Glomerular visceral epithelial cell (primary cell): ENCODE results near the gene LRRC8C.
"Not testable (repeated sequence)": the region's sequence is repeated elsewhere in the genome, so short reads cannot be mapped to it uniquely, and the experiment has no call there.

ENCODE experiments used
- DNase-seq: peaks from one replicate; pipeline ENCODE4 v3.0.0-alpha.2; 2016; ENCODE audit errors: extremely low spot score

The LRRC8C gene

DNA sequence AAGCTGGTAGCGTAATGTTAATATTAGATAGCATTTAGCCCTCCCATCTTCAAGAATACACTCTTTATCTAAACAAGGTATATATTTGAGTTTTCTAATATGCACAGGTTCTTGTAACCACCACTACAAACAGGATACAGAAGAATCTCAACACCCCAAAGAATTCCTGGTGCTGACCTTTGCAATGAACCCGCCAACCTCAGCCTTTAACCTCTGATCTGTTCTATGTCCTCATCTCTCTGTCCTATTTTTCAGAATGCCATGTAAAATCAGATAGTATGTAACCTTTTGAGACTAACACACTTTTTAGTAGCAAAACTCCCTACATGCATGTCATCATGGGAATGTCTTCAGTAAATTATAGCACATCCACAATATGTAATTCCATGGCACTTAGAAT, 71.1 kb downstream of the LRRC8C start:
- no peak for DNase-seq

DNA sequence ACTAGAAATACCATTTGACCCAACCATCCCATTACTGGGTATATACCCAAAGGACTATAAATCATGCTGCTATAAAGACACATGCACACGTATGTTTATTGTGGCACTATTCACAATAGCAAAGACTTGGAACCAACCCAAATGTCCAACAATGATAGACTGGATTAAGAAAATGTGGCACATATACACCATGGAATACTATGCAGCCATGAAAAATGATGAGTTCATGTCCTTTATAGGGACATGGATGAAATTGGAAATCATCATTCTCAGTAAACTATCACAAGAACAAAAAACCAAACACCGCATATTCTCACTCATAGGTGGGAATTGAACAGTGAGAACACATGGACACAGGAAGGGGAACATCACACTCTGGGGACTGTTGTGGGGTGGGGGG, 72.0 kb downstream of the LRRC8C start:
- DNase-seq, result not testable (repeated sequence)

DNA sequence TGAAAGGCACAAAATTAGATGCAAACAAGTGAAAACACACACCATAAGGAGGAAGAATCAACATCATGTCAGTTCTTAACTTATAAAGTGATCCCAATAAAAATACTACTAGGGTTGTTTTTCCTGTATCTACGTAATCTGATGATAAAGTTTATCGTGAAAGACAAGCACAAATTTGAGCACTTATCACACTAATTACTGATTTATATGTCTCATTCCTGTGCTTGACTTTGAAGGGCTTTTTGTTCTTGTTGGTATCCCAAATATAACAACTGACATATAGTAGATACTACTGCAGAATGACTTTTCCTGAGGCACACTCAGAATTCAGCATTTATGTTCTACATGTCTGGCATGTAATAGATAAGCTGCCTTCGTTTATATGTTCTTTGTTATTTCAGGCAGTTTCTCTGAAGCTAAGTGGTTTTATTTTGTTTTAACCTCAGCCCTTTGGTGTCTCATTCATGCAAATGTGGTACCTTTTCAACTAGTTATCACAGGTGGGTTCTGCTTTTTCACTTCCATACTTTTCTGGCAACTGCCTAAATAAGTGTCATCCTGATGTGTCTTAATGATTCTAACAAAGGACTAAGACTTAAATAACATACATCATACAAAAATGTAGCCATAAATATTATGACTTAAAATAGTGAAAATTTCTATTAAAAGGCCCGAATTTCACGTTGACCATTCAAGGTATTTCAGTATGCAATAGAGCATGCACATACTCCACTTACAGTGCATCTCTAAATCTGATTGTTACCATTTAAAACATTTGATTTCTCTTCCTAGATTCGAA, 73.2 kb downstream of the LRRC8C start:
- no peak for DNase-seq

DNA sequence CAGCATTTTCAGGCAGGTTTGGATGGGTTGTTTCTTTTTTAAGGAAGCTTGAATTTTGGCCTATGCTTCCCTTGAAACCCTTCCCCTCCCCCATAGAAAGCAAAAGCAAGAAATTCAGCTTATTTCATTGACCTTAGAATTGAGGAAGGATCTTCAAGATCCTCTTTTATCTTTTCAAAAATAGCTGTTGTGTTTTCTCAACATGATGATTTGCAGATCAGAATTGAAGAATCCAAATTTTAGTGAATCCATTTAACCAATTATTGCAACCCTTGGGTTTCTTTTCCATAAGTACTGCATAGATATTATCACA, 73.7 kb downstream of the LRRC8C start:
- DNase-seq, result no peak

DNA sequence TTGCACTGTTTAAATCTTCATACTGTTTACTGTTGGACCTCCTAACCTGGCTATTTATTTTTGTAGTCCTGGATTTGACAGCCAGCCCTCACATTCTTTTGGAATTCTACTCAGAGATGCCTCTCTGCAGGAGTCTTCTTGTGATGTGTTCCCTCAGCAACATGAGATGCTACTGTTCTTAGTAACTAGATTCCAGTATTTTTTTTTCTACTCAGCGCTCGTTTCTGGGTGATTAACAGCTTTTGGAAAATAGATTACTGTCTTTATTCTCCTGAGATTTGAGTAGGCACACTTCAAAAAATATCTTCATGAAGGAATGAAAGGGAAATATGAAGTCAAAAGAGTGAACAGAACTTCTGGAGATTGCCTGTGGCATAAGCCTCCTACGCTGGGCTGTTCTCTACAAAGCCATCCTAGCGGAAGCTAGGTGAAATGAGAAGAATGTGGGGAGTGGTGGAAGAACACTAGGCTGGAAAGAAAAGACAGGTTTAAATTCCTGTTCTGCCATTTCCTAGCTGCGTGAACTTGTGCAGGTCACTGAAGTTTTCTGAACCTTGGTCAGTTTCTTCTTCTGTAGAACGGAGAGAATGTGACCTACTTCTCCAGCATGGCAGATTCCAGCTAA, 75.9 kb downstream of the LRRC8C start:
- peak; percentile 15 for DNase-seq

DNA sequence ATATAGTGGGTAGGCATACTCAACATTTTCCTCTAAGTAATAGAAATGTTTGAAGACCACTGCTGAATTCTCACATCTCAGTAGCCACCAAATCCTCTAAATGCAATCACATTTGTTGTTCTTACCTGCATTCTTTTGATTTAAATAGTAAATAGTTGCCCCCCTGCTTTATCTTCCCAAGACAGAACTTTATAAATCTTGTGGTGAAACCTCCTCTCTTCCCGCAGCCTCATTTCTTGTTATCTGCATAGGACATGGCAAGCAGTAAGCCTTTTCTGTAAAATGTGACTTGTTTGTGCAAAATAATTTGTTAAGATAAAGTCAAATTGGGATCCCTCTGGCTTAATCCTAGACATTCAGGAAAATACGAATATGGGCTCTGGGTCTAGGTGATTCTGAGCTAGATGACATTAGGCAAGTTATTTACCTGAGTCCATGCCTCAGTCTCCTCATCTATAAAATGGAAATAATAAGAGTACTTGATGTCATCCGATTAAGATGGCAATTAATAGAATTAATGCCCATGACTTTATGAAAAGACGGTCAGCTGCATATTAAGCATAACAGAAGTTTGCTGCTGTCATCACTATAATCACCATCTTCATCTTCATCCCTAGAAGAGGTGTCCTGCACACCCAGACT, 77.7 kb downstream of the LRRC8C start:
- DNase-seq, result no peak

DNA sequence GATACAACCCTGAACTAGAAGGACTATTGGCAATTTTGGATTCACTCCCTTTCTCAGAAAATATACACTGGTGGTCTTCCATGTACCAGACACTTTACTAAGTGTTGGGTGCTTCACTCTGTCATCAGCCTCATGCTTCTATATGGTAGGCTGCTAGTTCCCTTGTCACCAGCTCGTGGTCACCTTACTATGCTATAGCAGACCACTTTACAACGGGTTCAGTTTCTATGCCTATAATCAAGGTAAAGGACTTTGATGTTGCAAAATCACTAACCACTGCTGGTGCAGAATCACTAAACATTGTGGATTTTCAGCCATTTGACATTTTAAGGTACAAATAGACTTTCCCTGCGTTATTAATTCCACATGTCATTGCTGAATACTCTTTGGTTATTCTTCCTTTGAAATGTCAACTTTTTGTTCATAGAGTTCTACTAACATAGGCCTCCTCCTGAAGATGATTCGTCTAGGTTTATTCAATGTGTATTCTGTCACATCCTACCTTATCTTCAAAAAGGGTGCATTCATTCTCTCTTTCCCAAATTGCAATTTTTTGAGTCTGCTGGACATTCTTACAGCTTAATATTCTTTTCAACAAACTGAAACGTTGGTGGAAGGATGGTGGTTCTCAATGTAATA, 78.3 kb downstream of the LRRC8C start:
- DNase-seq, result no peak

DNA sequence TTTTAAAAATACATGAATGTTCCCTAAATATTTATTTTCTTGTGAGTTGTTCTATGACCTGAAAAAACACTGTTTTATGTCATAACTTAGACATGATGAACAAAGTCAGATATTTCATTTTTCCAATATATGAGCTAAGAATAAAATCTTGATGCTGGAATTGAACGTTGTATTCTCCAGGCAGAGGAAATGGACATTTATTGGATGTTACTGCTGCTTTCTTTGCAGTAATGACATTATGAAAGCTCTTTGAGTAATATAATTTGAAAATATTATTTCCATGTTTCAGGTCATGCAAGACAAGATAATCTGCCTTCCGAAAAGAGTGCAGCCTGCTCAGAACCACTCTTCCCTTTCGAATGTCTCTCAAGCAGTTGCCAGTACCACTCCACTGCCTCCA, 79.5 kb downstream of the LRRC8C start:
- DNase-seq, result no peak

DNA sequence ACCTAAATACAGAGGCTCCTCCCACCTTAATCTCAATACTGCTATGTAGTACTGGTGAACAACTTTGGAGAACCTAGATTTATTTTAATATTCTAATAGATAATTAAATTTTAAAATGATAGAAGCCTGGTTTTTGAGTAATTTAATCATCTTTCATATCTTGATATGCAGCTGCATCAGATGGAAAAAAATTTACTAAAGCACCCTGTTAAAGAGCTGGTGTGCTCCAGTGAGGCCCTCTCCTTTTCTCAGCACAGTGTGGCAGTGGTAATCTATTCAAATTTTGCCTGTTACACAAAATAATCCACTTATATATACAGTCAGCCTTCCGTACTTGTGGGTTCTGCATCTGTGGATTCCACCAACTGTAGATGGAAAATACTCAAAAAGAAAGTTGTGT, 82.8 kb downstream of the LRRC8C start:
- DNase-seq, result no peak

DNA sequence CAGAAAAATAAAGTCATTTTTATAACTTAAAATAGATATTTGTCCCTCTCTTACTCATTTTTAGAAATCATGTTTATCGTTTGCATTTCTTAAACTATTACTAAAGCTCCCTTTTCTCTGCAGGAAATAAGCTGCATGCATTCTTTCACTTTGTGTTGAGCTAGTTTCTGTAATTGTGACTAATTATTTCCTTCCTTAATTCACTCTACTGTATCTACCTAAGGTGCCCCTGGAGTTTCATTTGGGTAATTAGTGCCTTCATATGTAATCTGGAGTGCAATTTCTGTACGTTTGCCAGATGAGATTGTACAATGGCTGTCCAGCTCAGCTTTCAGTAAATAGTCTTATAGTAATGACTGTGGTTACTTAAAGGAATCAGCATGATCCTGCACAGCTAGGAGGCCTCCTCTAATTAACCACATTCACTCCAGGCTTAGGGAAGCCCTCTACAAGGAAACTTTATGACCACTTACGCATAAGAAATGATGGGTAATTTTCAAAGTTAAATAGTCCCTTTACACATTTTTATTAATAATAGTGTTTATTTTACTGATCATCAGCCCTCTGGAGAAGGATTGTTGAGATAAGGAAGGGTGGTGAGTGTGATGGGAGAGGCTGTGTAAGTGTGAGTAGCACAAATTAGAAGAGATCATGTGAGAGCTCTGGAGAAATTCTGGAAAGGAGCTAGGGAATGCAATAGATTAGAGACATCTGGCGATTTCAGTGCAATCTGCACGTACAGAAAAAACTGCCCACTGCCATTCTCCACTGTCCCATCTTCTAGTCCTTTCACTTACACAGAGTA, 86.8 kb downstream of the LRRC8C start:
- DNase-seq, result no peak

DNA sequence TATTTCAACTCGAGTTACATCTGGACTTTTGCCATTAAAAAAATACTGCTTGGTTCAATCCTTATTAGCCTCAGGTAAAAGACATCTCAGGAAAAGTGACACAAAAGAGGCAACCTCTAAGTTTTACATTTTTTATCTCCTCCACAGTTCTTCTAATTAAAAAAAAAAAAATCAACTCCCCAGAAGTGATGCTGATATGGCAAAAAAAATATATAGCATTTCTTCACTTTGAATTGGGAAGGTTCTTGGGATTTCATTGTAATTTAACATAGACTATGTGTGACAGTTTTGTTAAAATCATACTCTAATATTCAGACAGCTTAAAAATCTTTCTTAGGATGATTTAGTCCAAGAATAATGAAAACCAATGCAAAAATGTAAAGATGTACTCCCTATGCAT, 87.9 kb downstream of the LRRC8C start:
- DNase-seq, result no peak

DNA sequence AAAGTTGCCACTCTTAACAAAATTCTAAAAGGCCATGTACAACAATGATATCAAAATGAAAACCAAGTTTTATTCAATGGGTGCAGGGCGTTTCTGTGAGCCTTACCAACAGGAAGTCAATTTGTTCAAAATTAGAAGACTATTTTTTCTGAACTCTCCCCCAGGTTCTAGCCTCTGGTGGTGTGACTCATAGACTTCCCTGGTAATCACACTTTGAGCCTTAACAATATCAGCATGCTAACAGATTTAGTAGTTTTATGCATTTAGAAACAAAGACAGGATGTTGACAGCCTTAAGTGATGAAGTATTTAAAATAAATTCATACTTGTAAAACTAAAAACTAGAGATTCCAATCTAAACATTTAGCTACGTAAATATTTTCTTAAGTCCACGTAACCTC, 88.4 kb downstream of the LRRC8C start:
- no peak for DNase-seq

DNA sequence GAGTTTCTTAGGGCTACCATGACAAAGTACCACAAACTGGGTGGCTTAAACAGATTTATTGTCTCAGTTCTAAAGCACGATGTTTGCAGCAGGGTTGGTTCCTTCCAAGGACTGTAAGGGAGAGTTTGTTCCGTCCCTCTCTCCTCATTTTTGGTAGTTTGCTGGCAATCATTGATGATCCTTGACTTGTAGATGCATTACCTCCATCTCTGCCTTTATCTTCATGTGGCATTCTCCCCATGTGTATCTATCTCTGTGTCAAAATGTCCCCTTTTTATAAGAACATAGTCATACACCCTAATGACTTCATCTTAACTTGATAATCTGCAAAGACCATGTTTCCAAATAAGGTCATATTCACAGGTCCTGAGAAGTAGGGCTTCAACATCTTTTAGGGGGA, 90.2 kb downstream of the LRRC8C start:
- no peak for DNase-seq

DNA sequence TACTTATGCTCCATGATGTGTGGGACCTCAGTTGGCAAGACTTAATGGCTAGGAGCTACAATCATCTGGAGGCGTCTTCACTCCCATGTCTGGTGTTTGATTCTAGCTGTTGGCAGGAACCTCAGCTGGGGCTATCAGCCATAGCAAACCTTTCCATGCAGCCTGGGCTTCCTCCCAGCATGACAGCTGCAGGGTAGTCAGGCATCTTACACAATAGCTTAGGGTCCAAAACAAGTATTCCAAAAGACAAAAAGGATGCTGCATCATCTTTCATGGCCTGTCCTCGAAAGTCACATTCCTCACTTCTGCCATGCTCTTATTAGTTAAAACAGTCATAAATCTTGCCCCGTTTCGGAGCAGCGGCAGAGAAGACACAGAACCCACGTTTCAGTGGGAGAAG, 90.9 kb downstream of the LRRC8C start:
- DNase-seq, result no peak

DNA sequence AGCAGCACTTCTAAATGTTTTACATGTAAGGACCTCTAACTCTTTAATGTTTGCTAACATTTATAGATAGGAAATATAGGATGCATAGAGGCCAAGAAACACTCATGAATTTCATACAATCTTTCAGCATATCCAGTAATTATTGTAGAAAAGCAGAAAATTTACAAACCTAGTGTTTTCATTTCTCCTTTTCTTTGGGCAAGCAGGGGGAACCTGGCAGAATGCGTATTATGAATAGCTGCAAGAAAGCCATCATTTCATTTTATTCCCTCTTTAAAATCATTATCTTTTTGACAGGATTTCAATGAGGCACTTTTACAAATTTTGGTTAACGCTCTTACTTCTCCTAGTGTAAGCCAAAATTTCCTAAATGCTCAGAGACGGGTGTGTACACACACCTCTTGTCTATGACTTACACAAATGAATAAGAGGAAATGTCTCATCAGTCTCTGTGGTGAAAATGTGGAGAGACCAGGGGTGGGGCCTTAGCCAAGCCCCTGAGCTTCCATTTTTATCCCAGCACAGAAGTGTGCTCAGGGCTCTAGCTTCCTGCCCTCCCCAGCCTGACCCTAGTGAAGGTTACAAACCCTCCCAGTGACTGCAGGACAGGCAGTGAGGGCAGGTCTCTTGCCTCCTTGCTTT, 91.6 kb downstream of the LRRC8C start:
- DNase-seq, result peak; percentile 10

DNA sequence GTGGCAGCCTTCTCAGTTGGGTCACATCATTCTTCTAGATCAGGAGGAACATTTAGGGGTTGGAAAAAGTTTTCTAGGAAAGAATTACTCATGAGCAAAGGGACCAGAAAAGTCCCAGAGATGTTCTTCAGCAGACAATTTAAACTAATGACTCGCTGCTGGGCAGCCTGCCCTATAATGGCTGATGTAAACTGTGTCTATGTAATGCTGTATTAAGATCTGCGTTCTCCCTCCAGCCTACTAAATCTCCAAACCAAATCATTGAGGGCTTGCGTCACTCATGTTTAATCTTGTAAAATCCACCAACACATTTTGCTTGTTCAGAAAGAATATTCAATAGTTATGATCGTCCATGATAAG, 92.1 kb downstream of the LRRC8C start:
- peak; percentile 32 for DNase-seq

DNA sequence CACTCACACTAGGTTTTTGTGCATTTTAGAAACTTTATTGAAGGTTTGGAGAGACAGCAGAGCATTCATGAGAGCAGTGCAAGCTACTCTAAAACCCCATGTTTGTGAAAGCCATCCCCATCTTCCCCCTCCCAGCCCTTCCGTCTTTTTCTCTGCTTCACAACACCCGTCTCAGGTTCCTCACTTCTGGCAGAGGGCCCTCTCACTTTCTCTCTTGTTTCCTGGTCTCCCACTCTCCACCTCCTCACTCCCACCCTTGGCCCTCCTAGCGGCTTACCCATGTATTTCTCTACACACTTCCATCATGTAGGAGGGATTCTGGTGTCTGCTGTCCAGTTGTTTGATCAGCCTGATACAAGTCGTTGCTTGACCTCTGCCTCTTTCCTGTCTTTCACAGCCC, 92.7 kb downstream of the LRRC8C start:
- no peak for DNase-seq

DNA sequence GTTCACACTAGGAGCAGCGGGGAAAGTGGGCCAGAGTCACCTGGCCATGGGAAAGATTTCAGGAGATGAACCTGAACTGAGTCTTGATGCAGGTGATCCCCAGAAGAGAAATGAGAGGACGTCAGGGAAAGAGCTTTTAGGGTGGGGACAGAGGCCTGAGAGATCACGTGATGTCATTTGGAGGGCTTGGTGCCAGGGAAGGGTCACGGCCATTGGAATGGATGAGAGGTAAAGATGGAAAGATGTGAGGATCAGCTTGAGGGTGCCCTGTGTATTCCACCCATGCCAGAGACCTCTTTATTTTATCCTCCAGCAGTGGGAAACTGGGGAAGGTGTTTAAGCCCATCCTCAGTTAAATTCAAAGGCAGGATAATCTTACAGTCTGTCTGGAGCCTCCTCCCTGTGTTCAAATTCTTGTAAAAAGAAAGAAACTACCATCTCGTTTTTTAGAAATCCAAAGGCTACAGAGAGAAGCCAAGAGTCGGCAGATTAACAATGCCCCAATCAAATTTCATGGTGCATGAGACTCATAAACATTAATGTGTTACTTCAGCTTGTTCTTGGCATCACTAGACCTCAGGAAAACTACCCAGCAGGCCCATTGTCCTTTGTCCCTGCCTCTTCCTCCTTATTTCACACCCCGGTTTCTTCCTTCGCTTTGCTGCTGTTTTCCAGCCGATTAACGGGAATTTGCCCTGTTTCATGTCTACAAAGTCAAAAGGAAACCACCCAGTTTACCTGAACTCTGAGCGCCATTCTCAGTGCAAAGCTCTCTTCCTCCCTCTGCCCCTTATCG, 94.8 kb downstream of the LRRC8C start:
- DNase-seq, result no peak

DNA sequence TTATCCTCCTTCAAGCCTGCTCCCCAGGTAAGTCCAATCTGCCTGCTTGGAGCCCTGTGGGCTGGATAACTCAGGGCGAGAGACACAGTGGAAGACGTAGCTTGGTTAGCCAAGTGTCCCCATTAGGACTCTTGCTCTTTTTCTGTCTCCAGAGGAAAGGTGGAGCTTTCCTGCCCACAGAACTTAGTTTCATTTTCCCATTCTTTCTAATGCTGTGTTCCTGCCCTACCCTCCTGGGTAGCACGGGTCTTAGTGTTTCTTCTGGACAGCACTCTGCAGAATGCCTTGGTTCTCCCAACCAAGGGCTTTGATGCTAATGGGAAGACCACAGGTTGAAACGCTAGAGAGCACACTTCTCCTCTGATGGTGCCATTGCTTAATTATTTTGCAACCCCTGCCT, 95.5 kb downstream of the LRRC8C start:
- no peak for DNase-seq

DNA sequence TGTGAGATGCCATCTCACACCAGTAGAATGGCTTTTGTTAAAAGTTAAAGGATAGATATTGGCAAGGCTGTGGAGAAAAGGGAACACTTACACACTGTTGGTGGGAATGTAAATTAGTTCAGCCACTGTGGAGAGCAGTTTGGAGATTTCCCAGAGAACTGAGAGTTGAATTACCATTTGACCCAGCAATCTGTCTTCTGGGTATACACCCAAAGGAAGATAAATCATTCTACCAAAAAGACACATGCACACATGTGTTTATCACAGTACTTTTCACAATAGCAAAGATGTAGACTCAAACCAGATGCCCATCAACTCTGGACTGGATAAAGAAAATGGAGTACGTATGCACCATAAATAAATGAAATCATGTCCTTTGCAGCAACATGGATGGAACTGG, 99.3 kb downstream of the LRRC8C start:
- no peak for DNase-seq
